ENCODE results near the gene TBCD.

The TBCD gene

GRCh38 chr17:82720204-82720603, 31.7 kb upstream of the TBCD start:
- TF ChIP-seq CTCF (IDR thresholded peaks at IDR 0.05; ENCODE audit: low read depth, low read length): no peak

DNA sequence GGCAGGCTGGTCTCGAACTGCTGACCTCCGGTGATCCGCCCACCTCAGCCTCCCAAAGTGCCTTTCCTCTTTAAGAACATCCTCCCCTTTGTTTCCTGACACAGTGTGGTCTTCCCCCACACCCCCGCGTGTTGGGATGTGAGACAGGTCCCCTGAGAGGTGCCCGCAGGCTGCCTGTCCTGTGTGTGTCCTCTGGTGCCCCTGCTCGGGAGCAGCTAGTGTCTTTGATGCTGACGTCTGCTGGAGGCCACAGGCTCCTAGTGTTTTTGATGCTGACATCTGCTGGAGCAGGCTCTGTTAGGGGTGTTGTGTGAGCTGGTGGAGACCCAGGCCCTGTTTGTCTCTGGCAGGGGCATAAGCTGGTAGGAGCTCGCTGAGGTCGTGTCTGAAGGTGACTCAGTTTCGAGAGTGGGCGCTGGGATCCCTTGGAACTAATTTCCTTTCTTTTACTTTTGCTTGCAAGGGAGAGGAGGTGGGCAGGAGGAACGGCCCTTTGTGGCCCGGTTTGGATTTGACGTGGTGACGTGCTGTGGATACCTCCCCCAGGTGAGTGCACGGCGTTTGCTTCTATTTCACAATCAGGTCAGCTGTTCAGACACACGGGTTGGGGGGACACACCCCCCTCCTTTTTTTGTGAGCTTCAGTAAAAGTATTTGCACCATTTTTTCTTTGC, 29.4 kb upstream of the TBCD start:
- DNase-seq (ENCODE audit: extremely low read depth, low read depth): no peak
- no peak for TF ChIP-seq CTCF (IDR thresholded peaks at IDR 0.05; ENCODE audit: low read depth, low read length)

More at GRCh38 chr17:82720204-82720603, 31.7 kb upstream of the TBCD start:
- no peak for DNase-seq (ENCODE audit: extremely low read depth, low read depth)

- DNase-seq (ENCODE audit: extremely low read depth, low read depth): no peak
- no peak for TF ChIP-seq CTCF (IDR thresholded peaks at IDR 0.05; ENCODE audit: low read depth, low read length)
Measured at GRCh38 chr17:82723169-82723807, 28.6 kb upstream of the TBCD start.

GRCh38 chr17:82726427-82726826, 25.4 kb upstream of the TBCD start:
- TF ChIP-seq CTCF (IDR thresholded peaks at IDR 0.05; ENCODE audit: low read depth, low read length): no peak
- DNase-seq (ENCODE audit: extremely low read depth, low read depth): no peak

GRCh38 chr17:82729479-82730260, 22.2 kb upstream of the TBCD start:
- no peak for TF ChIP-seq CTCF (IDR thresholded peaks at IDR 0.05; ENCODE audit: low read depth, low read length)
- no peak for DNase-seq (ENCODE audit: extremely low read depth, low read depth)

DNA sequence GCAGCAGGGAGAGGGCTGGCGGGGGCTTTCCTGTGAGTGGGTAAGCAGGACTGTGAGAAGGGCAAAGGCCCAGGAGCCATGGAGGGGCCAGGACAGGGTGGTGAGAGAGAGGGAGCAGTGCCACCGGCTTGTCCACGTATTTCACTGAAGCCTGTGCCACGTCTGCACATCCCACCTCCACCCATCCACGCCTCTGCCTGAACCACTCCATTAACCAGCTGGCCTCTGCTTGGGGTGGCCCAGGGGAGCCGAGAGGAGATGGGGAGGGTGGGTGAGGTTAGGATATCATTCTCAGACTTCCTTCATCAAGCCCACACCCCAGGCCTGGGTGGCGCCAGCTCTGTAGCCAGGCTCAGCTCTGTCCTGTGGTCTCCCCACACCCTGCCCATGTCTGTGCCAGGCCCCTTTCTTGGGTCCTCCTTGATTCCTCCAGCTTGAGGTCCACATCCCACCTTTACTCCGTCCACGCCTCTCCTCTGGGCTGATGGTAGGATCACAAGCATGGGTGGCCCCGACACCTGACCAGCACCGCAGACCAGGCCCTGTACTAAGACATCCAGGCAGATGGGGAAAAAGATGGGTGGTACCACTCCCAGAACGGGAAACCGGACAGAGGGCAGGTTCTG, 19.6 kb upstream of the TBCD start:
- DNase-seq (ENCODE audit: extremely low read depth, low read depth): no peak
- no peak for TF ChIP-seq CTCF (IDR thresholded peaks at IDR 0.05; ENCODE audit: low read depth, low read length)

Data from AG09319 (cell line).